HEK293 (cell line): ENCODE results near the gene PHF21A.
A peak's percentile ranks its signal among the peaks of the same experiment; 100 is the strongest.

Experiments
- BCL11A ChIP-seq: fragments of 450-650 bp; formaldehyde crosslinking; IDR thresholded peaks from 2 replicates; pipeline ENCODE4 v1.5.1; 2016; ENCODE audit warnings: low read depth, missing biosample characterization, missing genetic modification characterization
- GLI2 ChIP-seq: fragments of 450-650 bp; formaldehyde crosslinking; IDR thresholded peaks from 2 replicates; pipeline ENCODE4; 2017; ENCODE audit warnings: missing biosample characterization, missing genetic modification characterization, low read depth, borderline replicate concordance
- GLIS1 ChIP-seq: fragments of 450-650 bp; formaldehyde crosslinking; IDR thresholded peaks from 2 replicates; pipeline ENCODE4 v1.5.1; 2016; ENCODE audit warnings: missing biosample characterization, missing genetic modification characterization
- GLIS2 ChIP-seq: fragments of 450-650 bp; formaldehyde crosslinking; IDR thresholded peaks from 2 replicates; pipeline ENCODE4 v1.5.1; 2016; ENCODE audit warnings: missing biosample characterization, missing genetic modification characterization
- YY2 ChIP-seq: fragments of 450-650 bp; formaldehyde crosslinking; IDR thresholded peaks from 2 replicates; pipeline ENCODE4 v1.5.1; 2016; ENCODE audit warnings: missing biosample characterization, missing genetic modification characterization
- ZFP69B ChIP-seq: fragments of 450-650 bp; formaldehyde crosslinking; IDR thresholded peaks from 2 replicates; pipeline ENCODE4 v1.5.1; 2016; ENCODE audit warnings: missing biosample characterization, missing genetic modification characterization
- ZIC2 ChIP-seq: fragments of 450-650 bp; formaldehyde crosslinking; IDR thresholded peaks from 2 replicates; pipeline ENCODE4 v1.5.1; 2016; ENCODE audit warnings: missing biosample characterization, missing genetic modification characterization
- ZNF140 ChIP-seq: fragments of 450-650 bp; formaldehyde crosslinking; IDR thresholded peaks from 2 replicates; pipeline ENCODE4 v1.5.1; 2016; ENCODE audit warnings: missing biosample characterization, missing genetic modification characterization
- ZNF146 ChIP-seq: fragments of 450-650 bp; formaldehyde crosslinking; IDR thresholded peaks from 2 replicates; pipeline ENCODE4 v1.5.1; 2016; ENCODE audit warnings: missing biosample characterization, missing genetic modification characterization
- ZNF157 ChIP-seq: fragments of 450-650 bp; formaldehyde crosslinking; IDR thresholded peaks from 2 replicates; pipeline ENCODE4 v1.5.1; 2016; ENCODE audit warnings: missing biosample characterization, missing genetic modification characterization
- ZNF223 ChIP-seq: fragments of 450-650 bp; formaldehyde crosslinking; IDR thresholded peaks from 2 replicates; pipeline ENCODE4 v1.5.1; 2016; ENCODE audit warnings: missing biosample characterization, missing genetic modification characterization
- ZNF341 ChIP-seq: fragments of 450-650 bp; formaldehyde crosslinking; IDR thresholded peaks from 2 replicates; pipeline ENCODE4; 2016; ENCODE audit warnings: low read depth, missing biosample characterization, missing genetic modification characterization
- ZNF416 ChIP-seq: fragments of 450-650 bp; formaldehyde crosslinking; IDR thresholded peaks from 2 replicates; pipeline ENCODE4 v1.5.1; 2016; ENCODE audit warnings: missing biosample characterization, missing genetic modification characterization
- ZNF521 ChIP-seq: fragments of 450-650 bp; formaldehyde crosslinking; IDR thresholded peaks from 2 replicates; pipeline ENCODE4 v1.5.1; 2017; ENCODE audit warnings: missing biosample characterization, mild to moderate bottlenecking, missing genetic modification characterization
- ZNF571 ChIP-seq: fragments of 450-650 bp; formaldehyde crosslinking; IDR thresholded peaks from 2 replicates; pipeline ENCODE4 v1.5.0; 2017; ENCODE audit warnings: missing biosample characterization, missing genetic modification characterization
- ZNF596 ChIP-seq: fragments of 450-650 bp; IDR thresholded peaks from 2 replicates; pipeline ENCODE4 v1.5.0; 2018; ENCODE audit warnings: missing biosample characterization, mild to moderate bottlenecking, missing genetic modification characterization, moderate library complexity
- ZNF600 ChIP-seq: fragments of 450-650 bp; formaldehyde crosslinking; IDR thresholded peaks from 2 replicates; pipeline ENCODE4 v1.5.1; 2016; ENCODE audit warnings: missing biosample characterization, missing genetic modification characterization
- ZNF624 ChIP-seq: fragments of 450-650 bp; formaldehyde crosslinking; IDR thresholded peaks from 2 replicates; pipeline ENCODE4 v1.5.1; 2017; ENCODE audit warnings: missing biosample characterization, missing genetic modification characterization
- ZNF701 ChIP-seq: fragments of 450-650 bp; formaldehyde crosslinking; IDR thresholded peaks from 2 replicates; pipeline ENCODE4 v1.5.1; 2016; ENCODE audit warnings: missing biosample characterization, missing genetic modification characterization
- ZNF830 ChIP-seq: fragments of 450-650 bp; IDR thresholded peaks from 2 replicates; pipeline ENCODE4 v1.5.0; 2018; ENCODE audit warnings: missing biosample characterization, missing genetic modification characterization, low read depth, mild to moderate bottlenecking, moderate library complexity
- TF ChIP-seq, protein P1 (sequence below): fragments of 450-650 bp; formaldehyde crosslinking; IDR thresholded peaks from 2 replicates; pipeline ENCODE4 v1.5.1; 2016; ENCODE audit warnings: missing biosample characterization, missing genetic modification characterization, borderline replicate concordance
- TF ChIP-seq, protein P2 (sequence below): fragments of 450-650 bp; formaldehyde crosslinking; IDR thresholded peaks from 2 replicates; pipeline ENCODE4 v1.5.1; 2016; ENCODE audit warnings: missing biosample characterization, missing genetic modification characterization
- TF ChIP-seq, protein P3 (sequence below): fragments of 450-650 bp; formaldehyde crosslinking; conservative IDR thresholded peaks from 2 replicates; pipeline ENCODE4 v1.5.1; 2016; ENCODE audit warnings: low read depth, missing biosample characterization, missing genetic modification characterization
- TF ChIP-seq, protein P4 (sequence below): fragments of 450-650 bp; formaldehyde crosslinking; IDR thresholded peaks from 2 replicates; pipeline ENCODE4 v1.5.1; 2016; ENCODE audit warnings: missing biosample characterization, missing genetic modification characterization

PHF21A gene

DNA sequence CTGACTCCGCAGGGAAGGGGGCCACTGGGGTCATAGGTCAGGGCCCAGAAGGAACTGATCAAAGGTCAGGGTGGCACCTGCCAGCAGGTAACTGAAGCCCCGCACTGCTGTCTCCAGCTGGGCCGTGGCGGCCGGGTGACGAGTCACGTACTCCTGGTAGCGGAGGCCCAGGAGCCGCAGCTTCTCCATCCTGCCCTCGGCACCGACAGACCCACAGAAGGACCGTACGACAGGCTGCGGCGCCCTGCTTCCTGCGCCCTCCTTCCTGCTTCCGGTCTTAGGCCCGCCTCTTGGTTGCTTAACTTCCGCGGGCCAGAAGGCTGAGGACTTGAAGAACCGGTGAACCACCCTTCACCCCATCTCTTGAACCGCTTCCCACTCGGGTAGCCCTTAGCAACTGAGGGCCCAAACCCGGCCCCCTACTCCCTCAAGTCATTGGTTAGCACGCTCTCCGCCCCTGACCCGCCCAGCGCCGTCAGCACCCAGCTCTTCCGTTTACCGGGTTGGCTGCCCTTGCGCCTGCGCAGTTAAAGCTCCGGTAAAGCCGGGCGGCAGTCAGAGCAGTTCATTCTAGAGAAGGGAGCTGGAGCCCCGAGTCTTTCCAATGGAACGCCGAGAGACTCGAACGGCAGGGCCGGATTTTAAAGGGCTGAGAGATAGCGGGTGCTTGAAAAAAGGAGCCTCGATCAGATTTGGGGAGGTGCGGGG lies 203.5 kb downstream of the PHF21A start, which contains the start of gene PEX16 (continued):
- TF ChIP-seq, protein P1, sequence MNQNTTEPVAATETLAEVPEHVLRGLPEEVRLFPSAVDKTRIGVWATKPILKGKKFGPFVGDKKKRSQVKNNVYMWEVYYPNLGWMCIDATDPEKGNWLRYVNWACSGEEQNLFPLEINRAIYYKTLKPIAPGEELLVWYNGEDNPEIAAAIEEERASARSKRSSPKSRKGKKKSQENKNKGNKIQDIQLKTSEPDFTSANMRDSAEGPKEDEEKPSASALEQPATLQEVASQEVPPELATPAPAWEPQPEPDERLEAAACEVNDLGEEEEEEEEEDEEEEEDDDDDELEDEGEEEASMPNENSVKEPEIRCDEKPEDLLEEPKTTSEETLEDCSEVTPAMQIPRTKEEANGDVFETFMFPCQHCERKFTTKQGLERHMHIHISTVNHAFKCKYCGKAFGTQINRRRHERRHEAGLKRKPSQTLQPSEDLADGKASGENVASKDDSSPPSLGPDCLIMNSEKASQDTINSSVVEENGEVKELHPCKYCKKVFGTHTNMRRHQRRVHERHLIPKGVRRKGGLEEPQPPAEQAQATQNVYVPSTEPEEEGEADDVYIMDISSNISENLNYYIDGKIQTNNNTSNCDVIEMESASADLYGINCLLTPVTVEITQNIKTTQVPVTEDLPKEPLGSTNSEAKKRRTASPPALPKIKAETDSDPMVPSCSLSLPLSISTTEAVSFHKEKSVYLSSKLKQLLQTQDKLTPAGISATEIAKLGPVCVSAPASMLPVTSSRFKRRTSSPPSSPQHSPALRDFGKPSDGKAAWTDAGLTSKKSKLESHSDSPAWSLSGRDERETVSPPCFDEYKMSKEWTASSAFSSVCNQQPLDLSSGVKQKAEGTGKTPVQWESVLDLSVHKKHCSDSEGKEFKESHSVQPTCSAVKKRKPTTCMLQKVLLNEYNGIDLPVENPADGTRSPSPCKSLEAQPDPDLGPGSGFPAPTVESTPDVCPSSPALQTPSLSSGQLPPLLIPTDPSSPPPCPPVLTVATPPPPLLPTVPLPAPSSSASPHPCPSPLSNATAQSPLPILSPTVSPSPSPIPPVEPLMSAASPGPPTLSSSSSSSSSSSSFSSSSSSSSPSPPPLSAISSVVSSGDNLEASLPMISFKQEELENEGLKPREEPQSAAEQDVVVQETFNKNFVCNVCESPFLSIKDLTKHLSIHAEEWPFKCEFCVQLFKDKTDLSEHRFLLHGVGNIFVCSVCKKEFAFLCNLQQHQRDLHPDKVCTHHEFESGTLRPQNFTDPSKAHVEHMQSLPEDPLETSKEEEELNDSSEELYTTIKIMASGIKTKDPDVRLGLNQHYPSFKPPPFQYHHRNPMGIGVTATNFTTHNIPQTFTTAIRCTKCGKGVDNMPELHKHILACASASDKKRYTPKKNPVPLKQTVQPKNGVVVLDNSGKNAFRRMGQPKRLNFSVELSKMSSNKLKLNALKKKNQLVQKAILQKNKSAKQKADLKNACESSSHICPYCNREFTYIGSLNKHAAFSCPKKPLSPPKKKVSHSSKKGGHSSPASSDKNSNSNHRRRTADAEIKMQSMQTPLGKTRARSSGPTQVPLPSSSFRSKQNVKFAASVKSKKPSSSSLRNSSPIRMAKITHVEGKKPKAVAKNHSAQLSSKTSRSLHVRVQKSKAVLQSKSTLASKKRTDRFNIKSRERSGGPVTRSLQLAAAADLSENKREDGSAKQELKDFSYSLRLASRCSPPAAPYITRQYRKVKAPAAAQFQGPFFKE (tag by site-specific recombination), result no peak
- TF ChIP-seq ZNF596 (tag by site-specific recombination) (no peak), ZNF701 (tag by site-specific recombination) (no peak), GLIS1 (tag by site-specific recombination) (no peak), ZNF600 (tag by site-specific recombination) (no peak), ZNF624 (tag by site-specific recombination) (no peak), GLI2 (no peak), ZFP69B (no peak), ZIC2 (no peak), ZNF341 (tag by site-specific recombination) (peak; percentile 89), ZNF521 (tag by site-specific recombination) (no peak), ZNF830 (no peak), ZNF571 (tag by site-specific recombination) (no peak), ZNF223 (tag by site-specific recombination) (no peak), ZNF146 (tag by site-specific recombination) (no peak), ZNF157 (tag by site-specific recombination) (no peak), ZNF140 (tag by site-specific recombination) (no peak), ZNF416 (no peak), YY2 (tag by site-specific recombination) (no peak), GLIS2 (tag by site-specific recombination) (no peak), BCL11A (tag by site-specific recombination) (no peak)
- TF ChIP-seq, protein P2, sequence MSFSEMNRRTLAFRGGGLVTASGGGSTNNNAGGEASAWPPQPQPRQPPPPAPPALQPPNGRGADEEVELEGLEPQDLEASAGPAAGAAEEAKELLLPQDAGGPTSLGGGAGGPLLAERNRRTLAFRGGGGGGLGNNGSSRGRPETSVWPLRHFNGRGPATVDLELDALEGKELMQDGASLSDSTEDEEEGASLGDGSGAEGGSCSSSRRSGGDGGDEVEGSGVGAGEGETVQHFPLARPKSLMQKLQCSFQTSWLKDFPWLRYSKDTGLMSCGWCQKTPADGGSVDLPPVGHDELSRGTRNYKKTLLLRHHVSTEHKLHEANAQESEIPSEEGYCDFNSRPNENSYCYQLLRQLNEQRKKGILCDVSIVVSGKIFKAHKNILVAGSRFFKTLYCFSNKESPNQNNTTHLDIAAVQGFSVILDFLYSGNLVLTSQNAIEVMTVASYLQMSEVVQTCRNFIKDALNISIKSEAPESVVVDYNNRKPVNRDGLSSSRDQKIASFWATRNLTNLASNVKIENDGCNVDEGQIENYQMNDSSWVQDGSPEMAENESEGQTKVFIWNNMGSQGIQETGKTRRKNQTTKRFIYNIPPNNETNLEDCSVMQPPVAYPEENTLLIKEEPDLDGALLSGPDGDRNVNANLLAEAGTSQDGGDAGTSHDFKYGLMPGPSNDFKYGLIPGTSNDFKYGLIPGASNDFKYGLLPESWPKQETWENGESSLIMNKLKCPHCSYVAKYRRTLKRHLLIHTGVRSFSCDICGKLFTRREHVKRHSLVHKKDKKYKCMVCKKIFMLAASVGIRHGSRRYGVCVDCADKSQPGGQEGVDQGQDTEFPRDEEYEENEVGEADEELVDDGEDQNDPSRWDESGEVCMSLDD (tag by site-specific recombination), result no peak
- TF ChIP-seq, protein P3, sequence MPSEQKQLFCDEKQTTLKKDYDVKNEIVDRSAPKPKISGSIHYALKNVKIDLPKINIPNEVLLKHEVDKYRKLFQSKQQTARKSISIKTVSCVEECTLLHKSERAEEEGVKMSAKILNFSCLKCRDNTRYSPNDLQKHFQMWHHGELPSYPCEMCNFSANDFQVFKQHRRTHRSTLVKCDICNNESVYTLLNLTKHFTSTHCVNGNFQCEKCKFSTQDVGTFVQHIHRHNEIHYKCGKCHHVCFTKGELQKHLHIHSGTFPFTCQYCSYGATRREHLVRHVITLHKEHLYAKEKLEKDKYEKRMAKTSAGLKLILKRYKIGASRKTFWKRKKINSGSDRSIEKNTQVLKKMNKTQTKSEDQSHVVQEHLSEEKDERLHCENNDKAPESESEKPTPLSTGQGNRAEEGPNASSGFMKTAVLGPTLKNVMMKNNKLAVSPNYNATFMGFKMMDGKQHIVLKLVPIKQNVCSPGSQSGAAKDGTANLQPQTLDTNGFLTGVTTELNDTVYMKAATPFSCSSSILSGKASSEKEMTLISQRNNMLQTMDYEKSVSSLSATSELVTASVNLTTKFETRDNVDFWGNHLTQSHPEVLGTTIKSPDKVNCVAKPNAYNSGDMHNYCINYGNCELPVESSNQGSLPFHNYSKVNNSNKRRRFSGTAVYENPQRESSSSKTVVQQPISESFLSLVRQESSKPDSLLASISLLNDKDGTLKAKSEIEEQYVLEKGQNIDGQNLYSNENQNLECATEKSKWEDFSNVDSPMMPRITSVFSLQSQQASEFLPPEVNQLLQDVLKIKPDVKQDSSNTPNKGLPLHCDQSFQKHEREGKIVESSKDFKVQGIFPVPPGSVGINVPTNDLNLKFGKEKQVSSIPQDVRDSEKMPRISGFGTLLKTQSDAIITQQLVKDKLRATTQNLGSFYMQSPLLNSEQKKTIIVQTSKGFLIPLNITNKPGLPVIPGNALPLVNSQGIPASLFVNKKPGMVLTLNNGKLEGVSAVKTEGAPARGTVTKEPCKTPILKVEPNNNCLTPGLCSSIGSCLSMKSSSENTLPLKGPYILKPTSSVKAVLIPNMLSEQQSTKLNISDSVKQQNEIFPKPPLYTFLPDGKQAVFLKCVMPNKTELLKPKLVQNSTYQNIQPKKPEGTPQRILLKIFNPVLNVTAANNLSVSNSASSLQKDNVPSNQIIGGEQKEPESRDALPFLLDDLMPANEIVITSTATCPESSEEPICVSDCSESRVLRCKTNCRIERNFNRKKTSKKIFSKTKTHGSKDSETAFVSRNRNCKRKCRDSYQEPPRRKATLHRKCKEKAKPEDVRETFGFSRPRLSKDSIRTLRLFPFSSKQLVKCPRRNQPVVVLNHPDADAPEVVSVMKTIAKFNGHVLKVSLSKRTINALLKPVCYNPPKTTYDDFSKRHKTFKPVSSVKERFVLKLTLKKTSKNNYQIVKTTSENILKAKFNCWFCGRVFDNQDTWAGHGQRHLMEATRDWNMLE, result peak; percentile 63
- TF ChIP-seq, protein P4, sequence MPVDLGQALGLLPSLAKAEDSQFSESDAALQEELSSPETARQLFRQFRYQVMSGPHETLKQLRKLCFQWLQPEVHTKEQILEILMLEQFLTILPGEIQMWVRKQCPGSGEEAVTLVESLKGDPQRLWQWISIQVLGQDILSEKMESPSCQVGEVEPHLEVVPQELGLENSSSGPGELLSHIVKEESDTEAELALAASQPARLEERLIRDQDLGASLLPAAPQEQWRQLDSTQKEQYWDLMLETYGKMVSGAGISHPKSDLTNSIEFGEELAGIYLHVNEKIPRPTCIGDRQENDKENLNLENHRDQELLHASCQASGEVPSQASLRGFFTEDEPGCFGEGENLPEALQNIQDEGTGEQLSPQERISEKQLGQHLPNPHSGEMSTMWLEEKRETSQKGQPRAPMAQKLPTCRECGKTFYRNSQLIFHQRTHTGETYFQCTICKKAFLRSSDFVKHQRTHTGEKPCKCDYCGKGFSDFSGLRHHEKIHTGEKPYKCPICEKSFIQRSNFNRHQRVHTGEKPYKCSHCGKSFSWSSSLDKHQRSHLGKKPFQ (tag by site-specific recombination), result no peak
